Fibroblast of villous mesenchyme (primary cell): Measurements from ENCODE around the gene SLC1A2. TPM values are rescaled to one million over a fixed set of nuclear protein-coding genes. Genes with fewer than 3 reads are reported as not detected.

ENCODE experiments used
- DNase-seq: peaks from one replicate; pipeline ENCODE4 v3.0.0-alpha.2; 2010; ENCODE audit warnings: low read depth
- H3K4me3 ChIP-seq: 2 replicates; pipeline ENCODE4 v1.5.1; 2011; ENCODE audit warnings: low read depth, mild to moderate bottlenecking, low read length
- total RNA-seq: library from RNA; depleted of rRNA; stranded (reverse); fragments of >200 nt; gene quantifications from 2 replicates; pipeline ENCODE4 v1.2.3, GENCODE V29; 2012
- TF ChIP-seq, protein P1 (sequence below): IDR thresholded peaks from 2 replicates; pipeline ENCODE4 v1.5.1; 2012; ENCODE audit warnings: low read depth, mild to moderate bottlenecking, low read length; ENCODE audit not compliant: insufficient read depth

SLC1A2 gene
- total RNA-seq, 1 donor, result 23.7 TPM

DNA sequence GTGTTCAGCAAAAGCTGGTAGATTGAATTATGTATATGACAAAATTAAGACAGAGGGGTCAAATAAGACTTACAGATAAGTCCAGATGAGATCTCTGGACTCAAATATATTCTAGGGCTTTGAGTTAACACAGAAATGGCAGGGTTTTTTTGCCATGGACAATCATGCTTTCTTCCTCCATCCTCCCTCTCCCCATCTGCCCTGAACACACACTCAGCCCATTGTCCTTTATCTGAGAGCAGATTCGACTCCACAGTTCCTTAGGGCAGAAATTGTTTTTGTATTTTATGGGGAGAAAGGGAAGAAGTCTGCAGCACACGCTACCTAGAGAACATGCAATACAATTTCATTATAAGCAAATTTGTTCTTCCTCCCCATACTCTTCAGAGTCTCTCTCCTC, 86.8 kb downstream of the SLC1A2 start:
- no peak for DNase-seq
- no peak overlapping the region for H3K4me3 ChIP-seq
- TF ChIP-seq, protein P1, sequence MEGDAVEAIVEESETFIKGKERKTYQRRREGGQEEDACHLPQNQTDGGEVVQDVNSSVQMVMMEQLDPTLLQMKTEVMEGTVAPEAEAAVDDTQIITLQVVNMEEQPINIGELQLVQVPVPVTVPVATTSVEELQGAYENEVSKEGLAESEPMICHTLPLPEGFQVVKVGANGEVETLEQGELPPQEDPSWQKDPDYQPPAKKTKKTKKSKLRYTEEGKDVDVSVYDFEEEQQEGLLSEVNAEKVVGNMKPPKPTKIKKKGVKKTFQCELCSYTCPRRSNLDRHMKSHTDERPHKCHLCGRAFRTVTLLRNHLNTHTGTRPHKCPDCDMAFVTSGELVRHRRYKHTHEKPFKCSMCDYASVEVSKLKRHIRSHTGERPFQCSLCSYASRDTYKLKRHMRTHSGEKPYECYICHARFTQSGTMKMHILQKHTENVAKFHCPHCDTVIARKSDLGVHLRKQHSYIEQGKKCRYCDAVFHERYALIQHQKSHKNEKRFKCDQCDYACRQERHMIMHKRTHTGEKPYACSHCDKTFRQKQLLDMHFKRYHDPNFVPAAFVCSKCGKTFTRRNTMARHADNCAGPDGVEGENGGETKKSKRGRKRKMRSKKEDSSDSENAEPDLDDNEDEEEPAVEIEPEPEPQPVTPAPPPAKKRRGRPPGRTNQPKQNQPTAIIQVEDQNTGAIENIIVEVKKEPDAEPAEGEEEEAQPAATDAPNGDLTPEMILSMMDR, result no peak

DNA sequence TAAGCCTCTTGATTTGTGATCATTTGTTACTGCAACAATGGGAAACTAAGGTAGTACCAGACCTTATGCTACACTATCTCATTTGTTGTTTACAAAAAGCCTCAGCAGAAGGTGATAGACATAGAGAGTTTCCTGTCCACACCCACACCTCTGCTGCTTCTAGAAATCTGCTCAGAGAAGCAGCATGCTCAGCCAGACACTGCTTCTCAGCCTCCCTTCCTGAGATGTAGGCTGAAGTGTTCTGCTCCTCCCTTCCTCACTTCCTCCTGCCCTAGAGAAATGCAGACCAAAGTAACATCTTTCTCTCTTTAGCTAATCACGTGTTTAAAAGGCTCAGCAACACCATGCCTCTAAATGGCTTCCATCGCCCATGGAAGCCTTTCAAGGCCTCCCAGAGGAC, 88.4 kb downstream of the SLC1A2 start:
- no peak overlapping the region for H3K4me3 ChIP-seq
- TF ChIP-seq, protein P1, result no peak
- DNase-seq, result no peak

DNA sequence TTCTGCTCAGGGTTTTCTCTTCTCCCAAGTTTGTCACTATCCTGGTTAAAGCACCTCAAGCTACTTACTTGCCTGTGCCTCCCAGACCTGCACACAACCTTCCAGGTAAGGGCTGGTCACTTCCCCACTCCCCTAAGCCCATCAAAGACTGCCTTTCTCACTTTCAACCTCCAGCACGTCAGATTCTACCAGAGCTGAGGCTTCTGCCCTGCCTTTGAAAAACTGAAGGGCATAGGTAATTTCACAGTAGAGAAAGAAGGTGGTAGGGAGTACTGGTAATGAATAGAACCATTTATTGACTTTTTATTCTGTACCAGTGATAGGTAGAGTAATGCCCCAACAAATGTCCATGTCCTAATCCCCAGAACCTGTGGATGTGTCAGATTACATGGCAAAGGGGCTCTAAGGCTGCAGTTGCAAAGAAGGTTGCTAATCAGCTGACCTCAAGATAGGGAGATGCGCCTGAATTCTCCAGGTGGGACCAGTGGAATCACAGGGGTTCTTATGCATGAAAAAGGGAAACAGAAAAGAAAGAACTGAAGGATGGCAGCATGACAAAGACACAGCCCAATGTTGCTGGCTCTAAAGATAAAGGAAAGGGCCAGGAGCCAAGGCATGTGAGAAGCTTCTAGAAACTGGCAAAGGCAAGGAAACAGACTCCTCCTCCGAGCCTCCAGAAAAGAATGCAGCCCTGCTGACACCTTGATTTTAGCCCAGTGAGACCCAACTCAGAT, 89.0 kb downstream of the SLC1A2 start:
- DNase-seq, result no peak
- H3K4me3 ChIP-seq, result no peak overlapping the region
- TF ChIP-seq, protein P1, result no peak

DNA sequence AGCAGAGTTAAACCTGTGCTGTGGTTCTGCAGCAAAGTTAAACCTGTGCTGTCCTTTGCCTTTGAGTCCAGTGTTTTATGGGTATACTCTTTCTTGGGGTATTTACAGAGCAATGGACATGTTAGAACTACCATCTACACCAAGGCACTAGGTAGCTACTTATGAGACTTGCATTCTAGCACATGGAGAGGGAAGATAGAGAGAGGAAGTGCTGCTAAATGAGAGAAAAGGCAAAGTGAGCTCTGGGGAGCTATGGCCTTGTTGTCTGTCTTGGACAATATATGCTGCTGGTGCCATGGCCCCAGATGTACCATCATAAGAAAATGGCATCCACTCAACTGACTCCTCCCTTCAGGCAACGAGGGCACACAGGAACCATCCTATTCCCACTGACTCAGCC, 91.5 kb downstream of the SLC1A2 start:
- no peak for DNase-seq
- TF ChIP-seq, protein P1, result no peak
- no peak overlapping the region for H3K4me3 ChIP-seq

DNA sequence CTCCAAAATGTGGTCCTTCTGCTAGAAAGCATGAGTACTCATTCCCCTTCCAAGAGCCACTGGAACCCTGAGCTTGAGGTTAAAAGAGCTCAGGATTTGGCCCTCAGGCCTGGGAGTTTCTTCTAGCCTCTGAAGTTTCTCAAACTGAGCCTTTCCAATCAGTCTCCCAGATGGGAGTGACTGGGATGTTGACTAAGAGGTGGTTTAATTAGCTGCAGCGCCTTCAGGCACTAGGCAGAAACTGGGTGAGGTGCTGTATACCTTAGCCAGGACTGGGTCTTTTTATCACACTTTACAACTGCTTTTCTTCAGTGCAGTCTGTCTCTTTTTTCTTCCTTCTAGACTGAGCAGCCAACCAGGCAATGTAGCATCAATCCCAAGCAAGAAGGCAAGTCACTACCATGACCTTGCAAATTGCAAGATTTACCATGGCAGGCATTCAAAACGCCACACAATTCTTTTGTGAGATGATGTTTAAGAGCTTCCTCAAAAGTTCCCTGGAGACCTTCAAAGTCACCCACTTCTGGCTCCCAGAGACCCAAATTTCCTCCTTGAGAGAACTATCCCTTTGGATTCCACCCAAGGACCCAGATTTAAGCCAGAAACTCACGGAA, 93.0 kb downstream of the SLC1A2 start:
- DNase-seq, result no peak
- no peak overlapping the region for H3K4me3 ChIP-seq
- TF ChIP-seq, protein P1, result no peak

DNA sequence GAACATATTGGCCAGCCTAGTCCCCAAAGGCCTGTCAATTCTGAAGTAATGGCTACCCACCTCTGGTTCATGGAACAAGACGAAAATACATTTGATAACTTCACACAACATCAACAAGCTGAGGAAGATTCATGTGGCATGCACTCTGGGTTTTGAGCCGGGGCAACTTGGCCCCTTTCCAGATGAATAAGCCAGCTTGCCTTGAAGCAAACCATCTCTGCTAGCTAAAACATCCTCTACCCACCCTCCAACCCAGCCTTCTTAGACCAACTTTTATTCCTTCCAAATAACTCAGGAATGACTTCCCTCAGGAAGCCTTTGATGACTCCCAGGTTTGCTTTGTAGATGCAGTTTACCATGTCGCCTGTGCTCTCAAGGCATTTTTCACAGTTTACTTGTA, 94.4 kb downstream of the SLC1A2 start:
- H3K4me3 ChIP-seq, result no peak overlapping the region
- TF ChIP-seq, protein P1, result no peak
- DNase-seq, result no peak
